ENCODE data around the gene VSIG4.

Gene VSIG4

GRCh38 chrX:66023385-66024091, 16.3 kb downstream of the VSIG4 start:
- DNase-seq (ENCODE audit: low read depth), result no peak

GRCh38 chrX:66022632-66023384, 17.1 kb downstream of the VSIG4 start:
- no peak for DNase-seq (ENCODE audit: low read depth)

- no peak for DNase-seq (ENCODE audit: low read depth)
Measured at GRCh38 chrX:66021765-66022631, 17.9 kb downstream of the VSIG4 start.

GRCh38 chrX:66021401-66021764, 18.5 kb downstream of the VSIG4 start:
- DNase-seq (ENCODE audit: low read depth), result no peak

GRCh38 chrX:66020631-66021334, 19.1 kb downstream of the VSIG4 start:
- DNase-seq (ENCODE audit: low read depth), result no peak

- DNase-seq (ENCODE audit: low read depth), result no peak
Measured at GRCh38 chrX:66019974-66020373, 19.9 kb downstream of the VSIG4 start.

- no peak for DNase-seq (ENCODE audit: low read depth)
Measured at GRCh38 chrX:66019310-66019652, 20.6 kb downstream of the VSIG4 start.

GRCh38 chrX:66018585-66019309, 21.1 kb downstream of the VSIG4 start:
- no peak for DNase-seq (ENCODE audit: low read depth)

GRCh38 chrX:66017659-66018170, 22.2 kb downstream of the VSIG4 start:
- no peak for DNase-seq (ENCODE audit: low read depth)

- no peak for DNase-seq (ENCODE audit: low read depth)
Measured at GRCh38 chrX:66016905-66017658, 22.8 kb downstream of the VSIG4 start.

GRCh38 chrX:66015900-66016689, 23.8 kb downstream of the VSIG4 start:
- DNase-seq (ENCODE audit: low read depth), result no peak

GRCh38 chrX:66015152-66015831, 24.6 kb downstream of the VSIG4 start:
- no peak for DNase-seq (ENCODE audit: low read depth)

- DNase-seq (ENCODE audit: low read depth), result no peak
Measured at GRCh38 chrX:66014556-66014955, 25.3 kb downstream of the VSIG4 start.

- no peak for DNase-seq (ENCODE audit: low read depth)
Measured at GRCh38 chrX:66014084-66014483, 25.8 kb downstream of the VSIG4 start.

- no peak for DNase-seq (ENCODE audit: low read depth)
Measured at GRCh38 chrX:66013194-66013816, 26.6 kb downstream of the VSIG4 start.

- no peak for DNase-seq (ENCODE audit: low read depth)
Measured at GRCh38 chrX:66012094-66012534, 27.8 kb downstream of the VSIG4 start.

- no peak for DNase-seq (ENCODE audit: low read depth)
Measured at GRCh38 chrX:66009231-66009845, 30.5 kb downstream of the VSIG4 start.

GRCh38 chrX:66008328-66008970, 31.4 kb downstream of the VSIG4 start:
- DNase-seq (ENCODE audit: low read depth), result no peak

All from HS-5 (cell line).